Fibroblast of lung (primary cell): Measurements from ENCODE around the gene HBG1.

ENCODE experiments used
- EZH2 ChIP-seq: IDR thresholded peaks from 2 replicates; pipeline ENCODE4 v1.5.1; 2012; ENCODE audit warnings: low read length, control low read depth, mild to moderate bottlenecking; ENCODE audit errors: missing control alignments
- TF ChIP-seq, protein P1 (sequence below), 2 donors: IDR thresholded peaks in 1 of 2; conservative IDR thresholded peaks in 1 of 2; 1 replicate in 1 of 2; 2 replicates in 1 of 2; pipeline ENCODE4 v1.5.1; 2011 to 2012; ENCODE audit warnings: low read length in 2 of 2, control low read depth in 1 of 2, inconsistent platforms in 1 of 2, low read depth in 1 of 2, mild to moderate bottlenecking in 1 of 2

DNA sequence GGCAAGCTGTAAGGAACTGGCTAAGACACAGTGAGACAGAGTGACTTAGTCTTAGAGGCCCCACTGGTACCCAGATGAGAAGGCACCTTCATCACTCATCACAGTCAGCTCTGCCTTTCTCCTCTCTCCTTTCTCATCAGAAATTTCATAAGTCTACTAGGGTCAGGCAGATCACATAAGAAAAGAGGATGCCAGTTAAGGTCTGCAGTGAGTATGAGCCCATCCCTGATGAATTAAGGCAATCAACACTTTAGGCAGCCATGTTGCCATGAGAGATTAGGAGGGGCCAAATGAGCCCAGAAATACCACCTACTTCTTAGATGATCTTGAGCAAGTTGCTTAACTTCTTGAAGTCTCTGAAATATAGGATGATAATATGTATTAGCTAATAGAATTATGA lies 31.9 kb upstream of the HBG1 start:
- TF ChIP-seq, protein P1, sequence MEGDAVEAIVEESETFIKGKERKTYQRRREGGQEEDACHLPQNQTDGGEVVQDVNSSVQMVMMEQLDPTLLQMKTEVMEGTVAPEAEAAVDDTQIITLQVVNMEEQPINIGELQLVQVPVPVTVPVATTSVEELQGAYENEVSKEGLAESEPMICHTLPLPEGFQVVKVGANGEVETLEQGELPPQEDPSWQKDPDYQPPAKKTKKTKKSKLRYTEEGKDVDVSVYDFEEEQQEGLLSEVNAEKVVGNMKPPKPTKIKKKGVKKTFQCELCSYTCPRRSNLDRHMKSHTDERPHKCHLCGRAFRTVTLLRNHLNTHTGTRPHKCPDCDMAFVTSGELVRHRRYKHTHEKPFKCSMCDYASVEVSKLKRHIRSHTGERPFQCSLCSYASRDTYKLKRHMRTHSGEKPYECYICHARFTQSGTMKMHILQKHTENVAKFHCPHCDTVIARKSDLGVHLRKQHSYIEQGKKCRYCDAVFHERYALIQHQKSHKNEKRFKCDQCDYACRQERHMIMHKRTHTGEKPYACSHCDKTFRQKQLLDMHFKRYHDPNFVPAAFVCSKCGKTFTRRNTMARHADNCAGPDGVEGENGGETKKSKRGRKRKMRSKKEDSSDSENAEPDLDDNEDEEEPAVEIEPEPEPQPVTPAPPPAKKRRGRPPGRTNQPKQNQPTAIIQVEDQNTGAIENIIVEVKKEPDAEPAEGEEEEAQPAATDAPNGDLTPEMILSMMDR (conservative IDR thresholded peaks at IDR 0.05 in 1 of 2, IDR thresholded peaks at IDR 0.05 in 1 of 2; ENCODE audit: low read depth in 1 of 2, low read length in 2 of 2): no peak
- TF ChIP-seq EZH2: no peak
